CMK (cell line): Measurements from ENCODE around the gene MADCAM1.

ENCODE experiments used
- DNase-seq: peaks from one replicate; pipeline ENCODE4 v3.0.0-alpha.2; 2010; ENCODE audit warnings: low read depth

MADCAM1 gene

GRCh38 chr19:488505-489417, 7.5 kb upstream of the MADCAM1 start:
- DNase-seq, result peak; percentile 86

- no peak for DNase-seq
These were observed 6.7 kb upstream of the MADCAM1 start for GRCh38 chr19:489418-490196.

DNA sequence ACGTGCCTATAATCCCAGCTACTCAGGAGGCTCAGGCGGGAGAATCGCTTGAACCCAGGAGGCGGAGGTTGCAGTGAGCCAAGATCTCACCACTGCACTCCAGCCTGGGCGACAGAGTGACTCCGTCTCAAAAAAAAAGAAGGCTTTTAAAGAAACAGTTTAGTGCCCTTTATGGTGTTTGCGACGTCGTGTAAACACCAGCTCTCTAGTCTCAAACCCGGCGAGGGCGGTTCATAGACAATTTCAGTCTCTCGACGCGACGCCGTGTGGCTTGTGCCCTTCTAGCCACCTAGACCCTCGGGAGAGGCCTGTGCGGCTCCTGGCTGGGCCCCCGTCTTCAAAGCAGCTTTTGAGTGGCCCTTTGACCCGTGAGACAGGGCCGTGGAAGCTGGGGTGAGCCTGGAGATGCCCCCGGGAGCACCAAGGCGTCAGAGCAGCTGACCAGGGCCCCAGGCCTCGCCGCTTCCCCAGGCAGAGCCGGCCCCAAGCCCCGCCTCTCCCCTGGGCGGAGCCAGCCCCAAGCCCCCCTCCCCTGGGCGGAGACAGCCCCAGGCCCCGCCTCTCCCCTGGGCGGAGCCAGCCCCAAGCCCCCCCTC, 5.0 kb upstream of the MADCAM1 start:
- peak; percentile 76 for DNase-seq

DNA sequence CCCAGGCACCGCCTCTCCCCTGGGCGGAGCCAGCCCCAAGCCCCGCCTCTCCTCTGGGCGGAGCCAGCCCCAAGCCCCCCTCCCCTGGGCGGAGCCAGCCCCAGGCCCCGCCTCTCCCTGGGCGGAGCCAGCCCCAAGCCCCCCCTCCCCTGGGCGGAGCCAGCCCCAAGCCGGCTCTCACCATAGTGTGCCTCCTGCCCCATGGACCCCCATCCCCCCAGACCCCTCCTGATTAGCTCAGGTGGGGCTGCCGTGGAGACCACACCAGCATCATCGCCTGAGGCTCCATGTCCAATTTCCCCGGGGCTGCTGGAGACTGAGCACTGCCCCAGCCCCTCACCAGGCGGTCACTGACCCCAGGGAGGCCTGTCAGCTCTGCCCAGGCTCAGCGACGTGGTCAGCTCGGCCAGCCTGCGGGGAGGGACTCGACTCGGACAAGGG, 4.2 kb upstream of the MADCAM1 start:
- DNase-seq, result no peak

GRCh38 chr19:493391-494170, 2.7 kb upstream of the MADCAM1 start:
- no peak for DNase-seq

DNA sequence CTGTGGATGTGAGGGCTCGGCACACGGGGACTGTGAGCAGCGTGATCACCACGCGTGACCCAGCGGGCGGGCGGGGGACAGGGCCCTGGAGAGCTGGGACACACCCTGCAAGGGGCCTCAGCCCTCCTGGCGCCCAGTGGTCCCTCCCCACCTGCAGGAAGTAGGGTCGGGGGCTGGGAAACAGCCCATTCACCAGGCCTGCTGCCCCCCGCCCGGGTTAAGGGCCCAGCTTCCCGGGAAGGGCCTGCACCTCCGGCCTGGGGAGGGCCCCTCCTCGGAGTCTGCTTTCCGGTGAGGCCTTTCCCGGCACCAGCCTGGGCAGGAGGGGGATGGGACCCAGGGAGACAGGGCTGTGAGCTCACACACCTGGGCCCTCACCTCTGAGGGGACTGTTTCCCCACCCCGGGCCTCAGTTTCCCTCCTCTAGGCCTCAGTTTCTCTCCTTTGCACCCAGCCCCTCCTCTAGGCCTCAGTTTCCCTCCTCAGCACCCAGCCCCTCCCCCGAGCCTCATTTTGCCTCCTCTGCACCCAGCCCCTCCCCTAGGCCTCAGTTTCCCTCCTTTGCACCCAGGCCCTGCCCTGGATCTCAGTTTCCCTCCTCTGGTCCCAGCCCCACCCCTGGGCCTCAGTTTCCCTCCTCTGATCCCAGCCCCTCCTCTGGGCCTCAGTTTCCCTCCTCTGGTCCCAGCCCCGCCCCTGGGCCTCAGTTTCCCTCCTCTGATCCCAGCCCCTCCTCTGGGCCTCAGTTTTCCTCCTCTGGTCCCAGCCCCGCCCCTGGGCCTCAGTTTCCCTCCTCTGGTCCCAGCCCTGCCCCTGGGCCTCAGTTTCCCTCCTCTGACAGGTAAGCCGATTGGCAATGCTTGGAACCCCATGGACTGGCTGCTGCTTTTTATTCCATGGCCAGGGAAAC, 1.9 kb upstream of the MADCAM1 start:
- no peak for DNase-seq

DNA sequence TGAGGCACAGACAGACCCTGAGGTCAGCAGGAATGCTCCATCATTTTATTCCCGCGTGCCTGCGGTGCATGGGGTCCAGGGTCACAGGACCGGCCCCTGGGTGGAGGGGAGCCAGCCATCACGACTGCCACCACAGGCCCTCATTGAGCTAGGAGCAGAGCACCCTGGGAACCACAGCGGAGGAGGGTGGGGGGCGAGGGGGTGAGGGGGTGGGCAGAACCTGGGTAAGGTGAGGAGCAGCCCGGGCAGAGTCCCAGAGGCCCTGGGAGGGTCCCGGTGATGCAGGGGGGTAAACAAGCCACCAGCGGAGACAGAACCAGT, 1.2 kb upstream of the MADCAM1 start:
- no peak for DNase-seq

DNA sequence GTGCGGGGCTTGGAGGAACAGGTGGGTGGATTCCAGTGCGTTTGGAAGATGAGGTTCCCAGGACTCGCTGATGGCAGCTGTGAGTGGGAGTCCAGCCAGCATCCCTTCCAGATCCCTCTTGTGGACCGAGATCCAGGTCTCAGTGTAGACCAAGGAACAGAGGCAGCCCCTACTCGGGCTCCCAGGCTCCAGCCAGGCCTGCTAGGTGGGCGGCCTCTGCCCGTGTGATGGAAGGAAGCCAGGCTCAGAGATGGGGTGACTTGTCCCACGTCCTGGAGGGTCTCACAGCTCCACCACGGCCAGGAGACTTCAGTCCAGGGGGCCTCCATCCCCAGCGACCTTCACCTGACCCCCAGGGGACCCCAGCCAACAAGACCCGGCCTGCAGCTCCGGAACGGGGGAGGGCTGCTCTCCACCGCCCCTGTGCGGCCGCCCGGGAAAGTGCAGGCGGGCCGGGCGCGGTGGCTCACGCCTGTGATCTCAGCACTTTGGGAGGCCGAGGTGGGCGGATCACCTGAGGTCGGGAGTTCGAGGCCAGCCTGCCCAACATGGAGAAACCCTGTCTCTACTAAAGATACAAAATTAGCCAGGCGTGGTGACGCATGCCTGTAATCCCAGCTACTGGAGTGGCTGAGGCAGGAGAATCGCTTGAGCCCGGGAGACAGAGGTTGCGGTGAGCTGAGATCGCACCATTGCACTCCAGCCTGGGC, 729 bp upstream of the MADCAM1 start:
- no peak for DNase-seq

DNA sequence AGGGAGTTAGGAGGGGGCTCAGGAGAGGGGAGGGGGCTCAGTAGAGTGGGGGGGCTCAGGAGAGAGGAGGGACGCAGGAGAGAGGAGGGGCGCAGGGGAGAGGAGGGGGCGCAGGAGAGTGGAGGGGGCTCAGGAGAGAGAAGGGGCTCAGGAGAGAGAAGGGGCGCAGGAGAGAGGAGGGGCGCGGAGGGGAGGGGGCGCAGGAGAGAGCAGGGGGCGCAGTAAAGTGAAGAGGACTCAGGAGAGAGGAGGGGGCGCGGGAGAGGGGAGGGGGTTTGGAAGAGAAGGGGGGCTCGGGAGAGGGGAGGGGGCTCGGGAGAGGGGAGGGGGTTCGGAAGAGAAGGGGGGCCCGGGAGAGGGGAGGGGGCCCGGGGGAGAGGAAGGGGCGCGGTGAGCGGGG, 700 bp downstream of the MADCAM1 start:
- DNase-seq, result no peak

- no peak for DNase-seq
These were observed 1.2 kb downstream of the MADCAM1 start for GRCh38 chr19:497491-497868.

- DNase-seq, result no peak
These were observed 1.7 kb downstream of the MADCAM1 start for GRCh38 chr19:497869-498510.

- no peak for DNase-seq
These were observed 2.2 kb downstream of the MADCAM1 start for GRCh38 chr19:498511-498891.

DNA sequence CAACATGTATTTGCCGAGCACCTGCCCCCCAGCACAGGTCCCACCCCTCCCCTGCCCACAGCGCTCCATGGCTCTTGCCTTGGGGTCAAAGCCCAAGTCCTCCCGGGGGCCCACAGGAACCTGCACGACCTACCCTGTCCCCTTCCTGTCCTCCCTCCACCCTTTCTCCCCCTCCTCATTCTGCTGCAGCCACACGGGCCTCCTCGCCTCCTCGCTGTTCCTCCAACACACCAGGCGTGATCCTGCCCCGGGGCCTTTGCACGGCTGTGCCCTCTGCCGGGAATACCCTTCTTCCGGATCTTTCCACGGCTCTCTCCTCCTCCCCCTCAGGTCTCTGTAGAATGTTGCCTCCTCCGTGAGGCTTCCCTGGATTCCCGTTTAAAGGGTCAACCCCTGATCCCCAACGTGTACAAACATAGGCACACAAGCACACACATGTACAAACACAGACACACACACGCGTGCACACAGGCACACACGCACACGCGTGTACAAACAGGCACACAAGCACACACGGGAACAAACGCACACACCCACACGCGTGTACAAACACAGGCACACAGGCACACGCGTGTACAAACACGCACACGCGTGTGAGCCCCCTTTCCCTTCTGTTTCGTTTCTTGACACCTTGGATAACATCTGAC, 2.8 kb downstream of the MADCAM1 start:
- DNase-seq, result no peak

DNA sequence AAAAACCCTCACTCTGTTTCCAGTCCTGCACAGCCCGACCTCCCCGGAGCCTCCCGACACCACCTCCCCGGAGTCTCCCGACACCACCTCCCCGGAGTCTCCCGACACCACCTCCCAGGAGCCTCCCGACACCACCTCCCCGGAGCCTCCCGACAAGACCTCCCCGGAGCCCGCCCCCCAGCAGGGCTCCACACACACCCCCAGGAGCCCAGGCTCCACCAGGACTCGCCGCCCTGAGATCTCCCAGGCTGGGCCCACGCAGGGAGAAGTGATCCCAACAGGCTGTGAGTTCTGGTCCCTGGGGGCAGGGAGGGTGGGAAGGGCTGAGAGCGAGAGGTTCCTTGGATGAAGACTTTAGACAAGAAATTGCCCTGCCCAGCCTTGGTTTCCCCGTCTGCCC, 5.4 kb downstream of the MADCAM1 start:
- DNase-seq, result no peak

GRCh38 chr19:504616-505015, 8.3 kb downstream of the MADCAM1 start:
- DNase-seq, result no peak

DNA sequence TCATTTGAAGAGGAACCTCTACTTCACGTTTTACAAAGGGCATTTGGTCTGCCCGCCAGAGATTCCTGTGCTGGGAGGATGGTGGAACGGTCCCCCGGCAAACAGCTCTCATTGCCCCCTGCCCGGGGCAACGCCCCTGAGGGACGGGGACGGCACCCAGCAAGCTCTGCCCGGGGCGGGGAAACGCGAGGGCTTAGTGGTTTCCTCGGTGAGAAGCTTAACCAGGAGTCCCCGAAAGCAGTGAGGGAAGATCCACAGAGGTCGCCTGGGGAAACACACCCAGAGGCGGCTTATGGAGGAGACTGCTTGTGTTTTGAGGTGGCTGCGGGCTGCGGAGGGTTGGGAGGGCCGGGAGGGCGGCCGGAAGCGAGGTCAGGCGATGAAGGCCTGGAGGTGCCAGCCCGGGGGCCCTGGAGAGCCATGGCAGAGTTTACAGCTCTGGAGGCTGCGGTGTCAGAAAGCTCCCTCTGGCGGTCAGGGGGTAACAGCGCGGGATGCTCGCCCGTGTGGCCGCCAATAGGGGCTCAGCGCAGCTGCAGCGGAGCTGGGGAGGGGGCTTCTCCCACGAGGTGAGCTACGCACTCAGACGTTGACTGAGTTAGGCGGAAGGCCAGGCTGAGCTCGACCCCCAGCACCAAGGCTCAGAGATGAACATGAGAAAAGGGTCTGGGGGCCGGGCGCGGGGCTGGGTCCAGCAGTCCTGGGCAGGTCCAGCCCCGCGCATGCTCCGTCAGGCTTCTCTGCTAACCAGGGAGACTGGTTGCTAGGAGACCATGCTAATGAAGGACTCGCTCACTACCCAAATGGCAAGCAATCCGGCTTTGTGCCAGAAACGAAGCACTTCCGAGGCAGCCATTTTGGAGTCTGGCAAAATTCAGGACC, 10.4 kb downstream of the MADCAM1 start:
- DNase-seq, result peak; percentile 96

DNA sequence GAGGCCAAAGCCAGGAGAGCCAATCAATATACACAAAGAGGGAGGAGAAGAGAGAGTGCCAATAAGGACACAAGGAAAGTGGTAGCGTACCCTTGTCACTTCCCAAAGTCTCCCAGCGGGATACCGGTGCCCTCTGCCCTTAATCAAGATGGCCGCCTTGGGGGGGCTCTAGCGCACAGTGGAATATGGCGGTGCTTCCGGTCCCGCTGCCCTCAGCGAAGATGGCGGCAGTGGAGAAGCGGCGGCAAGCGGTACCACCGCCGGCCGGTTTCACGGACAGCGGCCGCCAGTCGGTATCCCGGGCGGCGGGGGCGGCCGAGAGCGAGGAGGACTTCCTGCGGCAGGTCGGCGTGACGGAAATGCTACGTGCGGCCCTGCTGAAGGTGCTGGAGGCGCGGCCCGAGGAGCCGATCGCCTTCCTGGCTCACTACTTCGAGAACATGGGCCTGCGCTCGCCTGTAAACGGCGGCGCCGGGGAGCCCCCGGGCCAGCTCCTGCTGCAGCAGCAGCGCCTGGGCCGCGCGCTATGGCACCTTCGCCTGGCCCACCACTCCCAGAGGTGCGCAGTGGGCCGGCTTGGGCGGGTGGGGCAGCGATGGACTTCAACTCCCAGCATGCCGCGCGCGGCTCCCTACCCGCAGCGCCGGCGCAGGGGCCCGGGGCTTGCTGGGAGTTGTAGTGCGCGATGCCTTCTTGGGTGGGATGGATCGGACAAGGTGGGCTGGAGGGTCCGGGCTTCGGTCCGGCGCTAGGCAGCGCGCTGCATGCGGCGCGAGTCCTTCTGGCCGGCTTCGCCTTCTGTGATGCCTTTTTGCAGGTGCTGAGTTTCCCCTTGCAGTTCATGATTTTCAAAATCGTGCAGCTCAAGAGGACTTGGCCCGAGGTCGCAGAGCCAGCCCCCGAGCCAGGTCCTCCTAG, 11.3 kb downstream of the MADCAM1 start, which contains the start of gene TPGS1:
Gene TPGS1, plus strand, starts transcription at position 212 of the 918 bp plus-strand sequence. Its CDS starts 10 bp downstream, at position 222.
- no peak for DNase-seq
